ENCODE data around the gene APBA2.

APBA2 gene

DNA sequence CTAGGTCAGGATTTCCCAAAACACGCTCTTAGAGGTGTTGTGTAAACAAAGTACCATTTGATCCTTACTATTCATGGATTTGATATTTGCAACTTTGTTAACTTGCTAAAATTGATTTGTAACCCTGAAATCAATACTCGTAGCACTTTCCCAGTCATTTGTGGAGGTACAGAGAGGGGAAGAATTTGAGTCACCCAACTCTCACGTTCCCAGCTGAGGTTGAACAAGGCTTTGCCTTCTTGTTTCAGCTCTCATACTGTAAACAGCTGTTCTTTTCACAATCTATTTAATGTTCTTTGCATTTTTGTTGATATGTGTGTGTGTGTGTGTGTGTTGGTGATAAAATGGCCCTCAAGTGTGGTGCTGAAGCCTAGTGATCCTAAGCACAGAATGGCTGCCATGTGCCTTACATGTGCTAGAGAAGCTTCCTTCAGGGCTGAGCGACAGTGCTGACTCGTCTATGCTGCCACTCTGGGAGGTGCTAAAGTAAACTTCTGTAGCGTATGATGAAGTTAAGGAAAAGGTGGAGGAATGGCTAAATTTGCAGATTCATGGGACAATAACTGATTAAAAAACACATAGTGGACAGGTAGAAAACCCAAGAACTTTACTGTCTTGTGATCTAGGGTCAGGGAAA lies 173.2 kb downstream of the APBA2 start:
- Mint-ChIP-seq H3K36me3 (ENCODE audit: low read depth) (peaks cover 14% of the 10 kb centered on the region), H3K9me3 (peaks cover 5% of the 10 kb centered on the region), H3K4me1 (peaks cover 4% of the 10 kb centered on the region), H3K27ac (no peak overlapping the region), H3K4me3 (no peak overlapping the region), H3K27me3 (ENCODE audit: low read depth) (peaks cover 7% of the 10 kb centered on the region)
- TF ChIP-seq, protein P1, sequence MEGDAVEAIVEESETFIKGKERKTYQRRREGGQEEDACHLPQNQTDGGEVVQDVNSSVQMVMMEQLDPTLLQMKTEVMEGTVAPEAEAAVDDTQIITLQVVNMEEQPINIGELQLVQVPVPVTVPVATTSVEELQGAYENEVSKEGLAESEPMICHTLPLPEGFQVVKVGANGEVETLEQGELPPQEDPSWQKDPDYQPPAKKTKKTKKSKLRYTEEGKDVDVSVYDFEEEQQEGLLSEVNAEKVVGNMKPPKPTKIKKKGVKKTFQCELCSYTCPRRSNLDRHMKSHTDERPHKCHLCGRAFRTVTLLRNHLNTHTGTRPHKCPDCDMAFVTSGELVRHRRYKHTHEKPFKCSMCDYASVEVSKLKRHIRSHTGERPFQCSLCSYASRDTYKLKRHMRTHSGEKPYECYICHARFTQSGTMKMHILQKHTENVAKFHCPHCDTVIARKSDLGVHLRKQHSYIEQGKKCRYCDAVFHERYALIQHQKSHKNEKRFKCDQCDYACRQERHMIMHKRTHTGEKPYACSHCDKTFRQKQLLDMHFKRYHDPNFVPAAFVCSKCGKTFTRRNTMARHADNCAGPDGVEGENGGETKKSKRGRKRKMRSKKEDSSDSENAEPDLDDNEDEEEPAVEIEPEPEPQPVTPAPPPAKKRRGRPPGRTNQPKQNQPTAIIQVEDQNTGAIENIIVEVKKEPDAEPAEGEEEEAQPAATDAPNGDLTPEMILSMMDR (IDR thresholded peaks at IDR 0.05; ENCODE audit: unreplicated experiment in 3 of 3): no peak

DNA sequence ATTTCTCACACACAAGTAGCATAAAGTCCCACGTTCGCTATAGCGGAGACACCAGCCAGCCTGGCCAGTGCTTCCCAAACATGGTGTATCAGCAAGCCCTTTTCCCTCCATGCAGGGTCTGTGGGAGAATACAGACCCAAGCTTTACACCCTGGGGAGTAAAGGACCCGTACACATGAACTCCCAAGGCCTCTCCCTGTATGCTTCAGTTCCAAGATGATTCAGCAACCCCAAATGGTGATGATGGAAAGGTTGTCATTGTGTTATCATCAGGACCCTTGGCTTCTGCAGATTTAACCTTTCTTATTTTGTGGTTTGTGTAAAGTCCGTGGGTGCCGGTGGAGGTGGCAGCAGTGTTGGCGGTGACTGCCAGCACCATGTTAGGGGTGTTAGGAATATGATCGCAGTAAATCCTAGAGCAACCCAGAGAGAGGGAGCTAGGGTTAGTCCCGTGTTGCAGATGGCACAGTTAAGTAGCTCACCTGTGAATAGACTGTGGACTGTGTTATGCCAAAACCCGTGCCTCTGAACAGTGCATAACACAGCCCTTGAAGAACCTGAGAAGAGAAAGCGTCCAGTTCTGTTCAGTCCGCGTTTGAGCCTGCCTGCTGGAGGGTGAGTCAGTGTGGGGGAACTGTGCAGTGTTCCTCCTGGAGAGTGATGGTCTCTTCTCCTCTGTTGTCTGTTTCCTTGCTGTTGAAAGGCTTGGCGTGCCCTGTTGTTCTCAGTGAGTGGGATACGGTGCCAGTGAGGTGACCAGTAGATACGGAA lies 174.3 kb downstream of the APBA2 start:
- peaks cover 5% of the 10 kb centered on the region for H3K9me3 Mint-ChIP-seq
- TF ChIP-seq, protein P1 (IDR thresholded peaks at IDR 0.05; ENCODE audit: unreplicated experiment in 3 of 3): no peak
- no peak overlapping the region for H3K27ac Mint-ChIP-seq
- H3K27me3 Mint-ChIP-seq (ENCODE audit: low read depth): peaks cover 7% of the 10 kb centered on the region
- H3K4me1 Mint-ChIP-seq: peaks cover 4% of the 10 kb centered on the region
- peaks cover 14% of the 10 kb centered on the region for H3K36me3 Mint-ChIP-seq (ENCODE audit: low read depth)
- no peak overlapping the region for H3K4me3 Mint-ChIP-seq

DNA sequence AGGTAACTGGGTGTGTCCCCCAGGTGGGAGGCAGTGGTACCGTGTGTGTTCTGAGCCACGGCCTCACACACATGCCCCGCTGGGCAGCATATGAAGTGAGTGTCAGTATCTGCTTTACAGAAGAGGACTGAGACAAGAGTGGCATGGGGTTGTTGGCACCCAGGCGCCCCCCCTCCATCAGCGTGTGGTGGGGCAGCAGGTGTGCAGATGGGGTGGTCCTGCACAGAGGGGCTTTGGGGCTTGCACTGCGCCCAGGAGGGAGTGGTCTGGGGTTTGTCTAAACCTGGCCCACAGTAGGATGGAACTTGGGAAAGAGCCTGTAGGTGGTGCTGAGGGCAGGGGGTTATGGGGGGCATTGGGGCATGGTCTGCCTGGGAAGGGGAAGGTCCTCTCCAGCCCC lies 176.0 kb downstream of the APBA2 start:
- TF ChIP-seq, protein P1 (IDR thresholded peaks at IDR 0.05; ENCODE audit: unreplicated experiment in 3 of 3): no peak
- Mint-ChIP-seq H3K4me3 (no peak overlapping the region), H3K27ac (no peak overlapping the region), H3K27me3 (ENCODE audit: low read depth) (peaks cover 7% of the 10 kb centered on the region), H3K9me3 (peaks cover 3% of the 10 kb centered on the region), H3K4me1 (peaks cover 4% of the 10 kb centered on the region), H3K36me3 (ENCODE audit: low read depth) (peaks cover 5% of the 10 kb centered on the region)

DNA sequence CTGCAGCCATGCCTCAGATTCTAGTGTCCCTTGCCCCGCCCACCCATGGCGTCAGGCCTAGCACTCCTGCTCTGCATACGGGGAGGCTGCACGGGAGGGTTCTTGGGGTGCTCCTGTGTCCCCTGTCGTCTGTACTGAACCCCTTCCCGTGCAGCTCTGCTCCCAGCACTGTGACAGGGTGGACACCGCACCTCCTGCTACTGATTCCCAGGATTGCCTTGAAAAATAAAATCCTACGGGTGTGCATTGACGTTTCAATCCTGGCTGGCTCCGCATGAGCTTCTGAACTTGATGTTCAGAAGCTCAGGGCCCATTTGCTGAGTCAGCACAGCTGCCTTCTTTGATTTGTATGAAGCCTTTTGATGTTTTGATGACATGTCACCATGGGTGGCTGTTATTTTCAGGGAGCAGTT lies 176.4 kb downstream of the APBA2 start:
- H3K4me3 Mint-ChIP-seq: no peak overlapping the region
- H3K36me3 Mint-ChIP-seq (ENCODE audit: low read depth): peaks cover 5% of the 10 kb centered on the region
- H3K27me3 Mint-ChIP-seq (ENCODE audit: low read depth): peaks cover 7% of the 10 kb centered on the region
- H3K9me3 Mint-ChIP-seq: peaks cover 3% of the 10 kb centered on the region
- peaks cover 4% of the 10 kb centered on the region for H3K4me1 Mint-ChIP-seq
- TF ChIP-seq, protein P1 (IDR thresholded peaks at IDR 0.05; ENCODE audit: unreplicated experiment in 3 of 3): no peak
- no peak overlapping the region for H3K27ac Mint-ChIP-seq

DNA sequence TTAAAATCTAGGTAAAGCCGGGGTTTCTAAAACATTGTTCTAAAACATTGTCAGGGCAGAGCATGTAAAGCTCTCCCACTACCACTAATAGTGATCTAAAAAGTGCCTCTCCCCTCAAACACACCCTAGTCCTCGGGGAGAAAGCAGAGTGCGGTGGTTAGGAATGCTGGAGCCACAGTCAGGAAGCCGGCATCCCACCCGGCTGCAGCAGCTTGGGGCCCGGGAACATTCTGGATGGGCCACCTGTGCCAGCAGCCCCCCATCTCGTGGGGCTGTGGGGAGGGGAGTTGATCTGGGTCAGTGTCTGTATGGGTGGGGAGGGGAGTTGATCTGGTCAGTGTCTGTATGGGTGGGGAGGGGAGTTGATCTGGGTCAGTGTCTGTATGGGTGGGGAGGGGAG lies 176.9 kb downstream of the APBA2 start:
- TF ChIP-seq, protein P1 (IDR thresholded peaks at IDR 0.05; ENCODE audit: unreplicated experiment in 3 of 3): no peak
- Mint-ChIP-seq H3K4me1 (peaks cover 4% of the 10 kb centered on the region), H3K27ac (no peak overlapping the region), H3K9me3 (peaks cover 3% of the 10 kb centered on the region), H3K27me3 (ENCODE audit: low read depth) (peaks cover 7% of the 10 kb centered on the region), H3K36me3 (ENCODE audit: low read depth) (peaks cover 5% of the 10 kb centered on the region), H3K4me3 (no peak overlapping the region)
